Muscle of leg (tissue), 11 donors: ENCODE results near the gene TBCEL. TPM values are rescaled to one million over a fixed set of nuclear protein-coding genes. Genes with fewer than 3 reads are reported as not detected.

ENCODE experiments used
- DNase-seq: peaks from one replicate; pipeline ENCODE4 v3.0.0; 2013
- H3K27ac ChIP-seq: one replicate; pipeline ENCODE4 v1.5.1; 2013; ENCODE audit warnings: mild to moderate bottlenecking, low read length, control low read depth
- H3K27me3 ChIP-seq: one replicate; pipeline ENCODE4 v1.6.1; 2013; ENCODE audit warnings: low read length; ENCODE audit not compliant: control insufficient read depth, insufficient read depth
- H3K36me3 ChIP-seq: one replicate; pipeline ENCODE4 v1.6.1; 2013; ENCODE audit warnings: low read length; ENCODE audit not compliant: control insufficient read depth, insufficient read depth
- H3K4me1 ChIP-seq: one replicate; pipeline ENCODE4 v1.6.1; 2013; ENCODE audit warnings: low read length; ENCODE audit not compliant: control insufficient read depth, insufficient read depth
- H3K4me3 ChIP-seq: one replicate; pipeline ENCODE4 v1.5.1; 2013; ENCODE audit warnings: low read length, control low read depth
- H3K9me3 ChIP-seq: replicated peaks from 2 replicates; pipeline ENCODE4 v1.6.1; 2013; ENCODE audit warnings: low read depth, low read length; ENCODE audit not compliant: control insufficient read depth
- WGBS: methylation state at CpG from one replicate; pipeline ENCODE4 v1.1.5; 2013; ENCODE audit warnings: missing lambda C conversion rate; ENCODE audit not compliant: insufficient coverage; 5-methylcytosine and 5-hydroxymethylcytosine counted together
- polyA plus RNA-seq, 8 donors: library from polyadenylated mRNA; unstranded; fragments of 120-200 nt; gene quantifications; one replicate each; pipeline versions ENCODE4 v1.2.1 to v1.2.3, GENCODE V29; 2013; ENCODE audit warnings: inconsistent platforms in 1 of 8, low replicate concordance in 1 of 8; ENCODE audit not compliant: insufficient read length in 8 of 8, insufficient read depth in 1 of 8
- total RNA-seq: library from RNA; stranded (reverse); fragments of 120-200 nt; gene quantifications from one replicate; pipeline ENCODE4 v1.2.4, GENCODE V29; 2013

The TBCEL gene
- total and polyA plus RNA-seq, 9 donors, result 9.1 to 31.6 (median 12.9) TPM

DNA sequence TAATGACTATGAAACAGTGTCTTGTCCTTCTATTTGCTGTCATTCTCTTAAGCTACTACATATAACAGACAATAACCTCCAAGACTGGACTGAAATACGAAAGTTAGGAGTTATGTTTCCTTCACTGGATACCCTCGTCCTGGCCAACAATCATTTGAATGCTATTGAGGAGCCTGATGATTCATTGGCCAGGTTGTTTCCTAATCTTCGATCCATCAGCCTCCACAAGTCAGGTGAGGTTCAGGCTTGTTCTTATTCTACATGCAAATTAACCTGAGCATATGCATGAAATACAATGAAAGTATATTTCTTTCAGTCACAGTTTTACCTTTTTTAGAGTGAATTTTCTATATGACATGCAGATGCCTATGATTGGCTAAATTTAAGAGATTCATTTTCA, 31.2 kb downstream of the TBCEL start:
- H3K9me3 ChIP-seq, result no peaks in the 10 kb centered on the region
- H3K36me3 ChIP-seq, result peaks cover 9% of the 10 kb centered on the region
- 90% methylated on average over 2 of the region's 3 CpGs for WGBS
- no peaks in the 10 kb centered on the region for H3K27me3 ChIP-seq
- H3K27ac ChIP-seq, result no peak overlapping the region
- H3K4me3 ChIP-seq, result no peak overlapping the region
- DNase-seq, result no peak
- no peaks in the 10 kb centered on the region for H3K4me1 ChIP-seq

DNA sequence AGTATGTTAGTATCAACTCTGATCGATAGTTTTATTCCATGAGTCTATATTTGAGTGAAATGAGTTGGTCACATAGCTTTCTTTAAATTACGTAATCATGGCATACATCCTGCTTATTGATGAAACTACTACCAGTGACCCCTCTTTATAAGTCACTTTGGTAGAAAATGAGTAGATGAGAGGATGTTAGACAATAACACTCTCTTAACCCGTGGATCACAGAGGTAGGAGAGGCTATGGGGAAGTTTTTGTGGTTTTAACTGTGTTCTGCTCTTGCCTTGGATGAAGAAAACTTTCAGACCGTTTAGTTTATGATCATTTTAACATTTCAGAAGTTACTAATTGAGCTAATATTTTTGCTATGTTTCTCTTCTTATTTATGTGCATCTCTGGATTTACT, 34.0 kb downstream of the TBCEL start:
- H3K27ac ChIP-seq, result no peak overlapping the region
- no peaks in the 10 kb centered on the region for H3K27me3 ChIP-seq
- no peak overlapping the region for H3K4me3 ChIP-seq
- no peaks in the 10 kb centered on the region for H3K4me1 ChIP-seq
- no peak for DNase-seq
- no CpG with 5 or more reads among the region's 4 CpGs for WGBS
- H3K36me3 ChIP-seq, result peaks cover 9% of the 10 kb centered on the region
- H3K9me3 ChIP-seq, result no peaks in the 10 kb centered on the region

DNA sequence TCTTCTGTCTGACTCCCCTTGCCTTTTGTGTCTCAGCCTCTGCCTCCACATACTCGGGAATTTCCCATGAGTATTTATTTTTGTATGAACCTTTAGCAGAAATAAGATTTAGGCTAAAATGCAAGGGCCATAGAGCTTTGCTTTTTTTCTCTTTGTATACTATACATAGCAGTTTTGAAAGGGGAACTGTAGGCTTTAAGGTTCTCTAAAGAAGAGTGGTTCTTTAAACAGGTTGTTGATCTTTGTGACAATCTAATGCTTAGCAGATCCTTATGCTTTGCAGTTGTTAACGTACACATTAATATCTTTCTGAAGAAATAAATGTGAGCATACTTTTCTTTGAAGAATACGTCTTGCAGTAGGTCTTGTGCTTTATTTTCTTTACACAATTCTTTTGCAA, 35.0 kb downstream of the TBCEL start:
- WGBS, result no CpG with 5 or more reads among the region's 3 CpGs
- Histone ChIP-seq H3K36me3 (peaks cover 8% of the 10 kb centered on the region), H3K4me1 (no peaks in the 10 kb centered on the region), H3K9me3 (no peaks in the 10 kb centered on the region), H3K27ac (no peak overlapping the region), H3K4me3 (no peak overlapping the region), H3K27me3 (no peaks in the 10 kb centered on the region)
- no peak for DNase-seq

DNA sequence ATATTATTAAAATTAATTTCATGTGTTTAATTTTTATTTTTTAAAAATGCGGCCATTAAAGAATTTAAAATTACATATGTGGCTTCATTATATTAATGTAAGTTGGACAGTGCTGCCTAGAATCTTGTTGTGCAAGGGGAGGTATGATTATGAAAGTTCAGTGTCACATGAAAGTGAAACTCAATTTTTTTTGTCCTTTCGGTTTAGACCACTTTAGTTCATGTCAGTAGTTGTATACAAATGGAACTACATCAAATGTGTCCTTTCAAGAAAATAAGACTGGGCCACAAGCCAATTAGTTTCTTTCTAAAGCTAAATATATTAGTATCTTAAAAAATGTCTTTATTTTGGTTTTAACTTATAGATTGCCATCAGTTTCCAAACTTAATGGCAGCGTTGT, 35.7 kb downstream of the TBCEL start:
- no peak overlapping the region for H3K4me3 ChIP-seq
- no peak overlapping the region for H3K27ac ChIP-seq
- no peaks in the 10 kb centered on the region for H3K4me1 ChIP-seq
- H3K9me3 ChIP-seq, result no peaks in the 10 kb centered on the region
- H3K36me3 ChIP-seq, result peaks cover 8% of the 10 kb centered on the region
- no peaks in the 10 kb centered on the region for H3K27me3 ChIP-seq
- WGBS, result no CpG with 5 or more reads among the region's 3 CpGs
- DNase-seq, result no peak

DNA sequence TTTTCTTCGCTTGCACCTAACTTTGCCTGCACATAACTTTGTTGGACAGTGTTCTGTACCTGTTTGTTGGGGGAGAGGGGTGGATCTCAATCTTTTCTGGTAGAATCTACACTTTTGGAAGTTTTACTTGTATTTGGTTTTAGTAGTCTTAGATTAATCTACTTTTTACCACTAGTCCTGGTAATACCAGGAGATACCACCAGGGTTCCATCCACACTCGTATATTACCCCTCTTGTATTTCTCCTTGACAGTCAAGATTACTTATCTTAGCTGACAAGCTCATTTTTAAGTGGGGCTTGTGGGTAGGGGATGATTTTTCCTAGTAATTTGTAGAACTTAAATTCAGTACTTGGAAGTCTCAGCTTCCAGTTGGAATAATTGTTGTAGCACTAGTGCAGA, 39.8 kb downstream of the TBCEL start:
- Histone ChIP-seq H3K36me3 (peaks cover 2% of the 10 kb centered on the region), H3K4me1 (peaks cover 5% of the 10 kb centered on the region), H3K27me3 (no peaks in the 10 kb centered on the region), H3K9me3 (no peaks in the 10 kb centered on the region), H3K27ac (no peak overlapping the region), H3K4me3 (no peak overlapping the region)
- no peak for DNase-seq
- no CpG with 5 or more reads among the region's 2 CpGs for WGBS

DNA sequence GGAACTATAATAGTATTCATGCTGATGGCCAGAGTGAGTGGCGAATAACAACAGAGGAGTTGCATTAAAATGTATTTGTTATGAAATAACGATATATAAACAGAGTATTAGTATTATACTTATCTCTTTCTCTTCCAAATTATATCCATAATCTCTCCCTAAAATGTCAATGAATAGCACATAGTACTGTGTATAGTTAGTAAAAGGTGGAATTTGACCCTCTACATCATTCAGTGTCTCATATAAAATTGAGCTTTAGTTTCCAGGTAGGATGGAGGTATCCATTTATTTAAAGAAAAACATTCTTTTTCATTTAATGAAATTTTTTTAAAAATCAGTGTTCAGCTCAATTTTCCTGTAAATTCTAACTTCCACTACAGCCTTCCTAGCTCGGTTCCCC, 42.7 kb downstream of the TBCEL start:
- Histone ChIP-seq H3K4me3 (no peak overlapping the region), H3K27ac (no peak overlapping the region), H3K4me1 (peaks cover 5% of the 10 kb centered on the region), H3K9me3 (no peaks in the 10 kb centered on the region), H3K36me3 (peaks cover 8% of the 10 kb centered on the region), H3K27me3 (no peaks in the 10 kb centered on the region)
- no peak for DNase-seq
- WGBS, result no CpG with 5 or more reads among the region's 3 CpGs

DNA sequence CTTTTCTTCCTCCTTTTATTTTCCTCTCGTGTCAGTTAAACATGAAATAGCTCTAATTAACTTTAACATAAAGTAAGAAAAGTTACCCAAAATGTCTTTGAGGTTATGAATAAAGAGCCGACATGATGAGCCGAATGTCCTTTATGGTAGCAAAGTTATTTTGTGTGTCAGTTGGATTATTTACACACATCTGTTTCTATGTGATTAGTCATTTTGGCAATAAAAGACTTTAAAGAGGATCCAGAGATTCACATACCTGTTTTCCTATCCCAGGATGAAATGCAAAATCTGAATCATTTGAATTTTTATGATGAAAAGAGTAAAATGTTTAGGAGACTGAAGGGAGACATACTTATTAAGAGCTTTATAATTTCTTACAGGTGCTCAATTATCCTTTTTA, 43.1 kb downstream of the TBCEL start:
- H3K36me3 ChIP-seq, result peaks cover 9% of the 10 kb centered on the region
- H3K9me3 ChIP-seq, result no peaks in the 10 kb centered on the region
- no peaks in the 10 kb centered on the region for H3K27me3 ChIP-seq
- peaks cover 9% of the 10 kb centered on the region for H3K4me1 ChIP-seq
- no peak for DNase-seq
- no CpG with 5 or more reads among the region's 3 CpGs for WGBS
- peak overlapping the region; percentile 13 for H3K27ac ChIP-seq
- H3K4me3 ChIP-seq, result no peak overlapping the region

DNA sequence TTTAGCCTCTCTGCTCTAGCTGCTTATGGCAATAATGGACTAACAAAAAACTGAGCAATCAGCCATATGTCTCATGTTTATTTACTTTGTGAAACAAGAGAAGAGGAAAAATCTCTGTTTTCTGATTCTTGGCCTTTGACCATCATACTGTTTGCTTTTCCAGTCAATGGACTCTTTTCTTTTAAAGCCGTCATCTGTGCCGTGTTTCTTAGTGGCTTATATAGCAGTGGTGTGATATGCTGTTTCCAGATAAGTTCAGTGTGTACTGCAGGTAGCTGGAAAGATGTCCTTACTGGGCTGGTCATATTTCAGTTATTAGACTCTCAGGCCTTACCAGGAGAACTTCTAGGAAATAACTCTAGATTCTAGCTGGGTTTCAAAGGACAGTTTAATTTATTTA, 43.6 kb downstream of the TBCEL start:
- Histone ChIP-seq H3K27me3 (no peaks in the 10 kb centered on the region), H3K27ac (peak overlapping the region; percentile 13), H3K36me3 (peaks cover 9% of the 10 kb centered on the region), H3K9me3 (no peaks in the 10 kb centered on the region), H3K4me3 (no peak overlapping the region), H3K4me1 (peaks cover 9% of the 10 kb centered on the region)
- no CpG with 5 or more reads among the region's 2 CpGs for WGBS
- peak; percentile 38 for DNase-seq

DNA sequence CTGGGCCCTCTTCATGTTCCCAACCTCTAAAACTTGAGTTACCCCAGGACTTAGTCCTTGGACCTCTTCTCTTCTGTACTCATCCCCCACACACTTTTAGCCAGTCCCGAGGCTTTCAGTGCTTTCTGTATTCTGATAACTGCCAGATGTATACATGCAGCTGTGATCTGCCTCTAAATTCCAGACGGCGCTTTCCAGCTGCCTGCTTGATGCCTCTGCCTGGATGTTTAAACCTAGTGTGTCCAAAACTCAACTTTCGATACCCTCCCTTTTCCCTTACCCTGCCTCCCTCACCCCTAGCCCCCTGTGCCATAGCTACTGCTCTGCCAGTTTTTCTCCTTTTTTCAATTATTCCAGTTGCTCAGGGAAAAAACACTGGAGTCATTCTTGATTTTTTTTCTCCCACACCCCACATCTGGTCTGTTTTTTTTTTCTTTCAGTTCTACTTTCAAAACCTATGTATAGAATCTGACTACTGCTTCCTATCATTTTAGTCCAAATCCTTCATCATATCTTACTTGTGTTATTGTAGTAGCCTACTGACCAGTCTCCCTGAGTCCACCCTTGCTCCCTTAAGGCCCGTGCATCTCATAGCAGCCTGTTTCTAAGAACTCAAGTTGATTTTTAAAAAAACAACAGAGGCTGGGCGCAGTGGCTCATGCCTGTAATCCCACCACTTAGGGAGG, 44.2 kb downstream of the TBCEL start:
- Histone ChIP-seq H3K4me1 (peaks cover 9% of the 10 kb centered on the region), H3K4me3 (no peak overlapping the region), H3K36me3 (peaks cover 8% of the 10 kb centered on the region), H3K27ac (peak overlapping the region; percentile 69), H3K27me3 (no peaks in the 10 kb centered on the region), H3K9me3 (no peaks in the 10 kb centered on the region)
- peak; percentile 84 for DNase-seq
- WGBS, result 29% methylated on average over 4 of the region's 6 CpGs

DNA sequence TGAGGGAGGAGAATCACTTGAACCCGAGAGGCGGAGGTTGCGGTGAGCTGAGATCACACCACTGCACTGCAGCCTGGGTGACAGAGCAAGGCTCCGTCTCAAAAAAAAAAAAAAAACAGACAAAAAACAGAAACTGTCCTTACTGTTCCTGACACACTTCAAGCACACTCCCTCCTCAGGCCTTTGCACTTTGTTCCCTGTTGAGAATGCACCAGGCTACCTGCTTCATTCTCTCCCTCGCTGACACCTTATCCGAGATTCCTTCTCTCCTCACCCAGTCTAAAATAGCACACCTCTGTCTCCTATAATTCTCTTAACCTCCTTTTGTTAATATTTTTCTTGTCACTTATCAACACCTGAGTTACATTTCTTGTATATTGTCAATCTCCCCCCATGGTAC, 44.9 kb downstream of the TBCEL start:
- 93% methylated on average over 2 of the region's 6 CpGs for WGBS
- H3K9me3 ChIP-seq, result no peaks in the 10 kb centered on the region
- no peak overlapping the region for H3K27ac ChIP-seq
- no peaks in the 10 kb centered on the region for H3K27me3 ChIP-seq
- H3K4me1 ChIP-seq, result peaks cover 9% of the 10 kb centered on the region
- peaks cover 8% of the 10 kb centered on the region for H3K36me3 ChIP-seq
- no peak overlapping the region for H3K4me3 ChIP-seq
- no peak for DNase-seq
